NT2/D1 (cell line): ENCODE measurements around the gene XPC.
"Not testable (repeated sequence)": the region's sequence is repeated elsewhere in the genome, so short reads cannot be mapped to it uniquely, and the experiment has no call there.

Experiments used
- SUZ12 ChIP-seq: IDR thresholded peaks from 2 replicates; pipeline ENCODE4 v1.6.1; 2011; ENCODE audit not compliant: insufficient read length, insufficient read depth; ENCODE audit errors: extremely low read depth
- YY1 ChIP-seq: IDR thresholded peaks from 2 replicates; pipeline ENCODE4 v1.6.1; 2011; ENCODE audit not compliant: insufficient read length, insufficient read depth
- ZNF274 ChIP-seq: IDR thresholded peaks from 2 replicates; pipeline ENCODE4 v1.6.1; 2011; ENCODE audit warnings: mild to moderate bottlenecking, low read depth, low read length

DNA sequence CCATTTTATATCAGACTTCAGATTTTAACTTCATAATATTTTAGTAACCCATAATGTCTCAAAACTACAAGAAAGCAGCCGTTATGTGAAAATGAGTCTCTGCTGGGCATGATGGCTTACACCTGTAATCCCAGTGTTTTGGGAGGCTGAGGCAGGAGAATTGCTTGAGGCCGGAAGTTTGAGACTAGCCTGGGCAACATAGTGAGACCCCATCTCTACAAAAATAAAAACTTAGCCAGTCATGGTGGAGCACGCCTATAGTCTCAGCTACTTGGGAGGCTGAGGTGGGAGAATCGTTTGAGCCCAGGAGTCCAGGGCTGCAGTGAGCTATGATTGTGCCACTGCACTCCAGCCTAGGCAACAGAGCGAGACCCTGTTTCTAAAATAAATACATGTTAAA, 68.6 kb downstream of the XPC start:
- TF ChIP-seq ZNF274, SUZ12, YY1: not testable (repeated sequence)
